ENCODE results near the gene ADIPOR1.
A peak's percentile ranks its signal among the peaks of the same experiment; 100 is the strongest.
"Not testable (repeated sequence)": the region's sequence is repeated elsewhere in the genome, so short reads cannot be mapped to it uniquely, and the experiment has no call there.

ADIPOR1 gene

DNA sequence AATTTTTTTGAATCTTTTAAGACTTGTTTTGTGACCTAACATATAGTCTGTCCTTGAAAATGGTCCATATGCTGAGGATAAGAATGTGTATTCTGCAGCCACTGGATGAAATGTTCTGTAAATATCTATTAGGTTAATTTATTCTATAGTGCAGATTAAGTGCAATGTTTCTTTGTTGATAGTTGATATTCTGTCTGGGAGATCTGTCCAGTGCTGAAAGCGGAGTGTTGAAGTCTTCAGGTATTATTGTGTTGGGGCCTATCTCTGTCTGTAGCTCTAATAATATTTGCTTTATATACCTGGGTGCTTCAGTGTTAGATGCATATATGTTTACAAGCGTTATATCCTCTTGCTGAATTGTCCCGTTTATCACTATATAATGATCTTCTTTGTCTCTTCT lies 23.4 kb downstream of the ADIPOR1 start:
- DNase-seq = no peak

- DNase-seq = no peak
Observed at GRCh38 chr1:202932476-202932875, 25.6 kb downstream of the ADIPOR1 start.

DNA sequence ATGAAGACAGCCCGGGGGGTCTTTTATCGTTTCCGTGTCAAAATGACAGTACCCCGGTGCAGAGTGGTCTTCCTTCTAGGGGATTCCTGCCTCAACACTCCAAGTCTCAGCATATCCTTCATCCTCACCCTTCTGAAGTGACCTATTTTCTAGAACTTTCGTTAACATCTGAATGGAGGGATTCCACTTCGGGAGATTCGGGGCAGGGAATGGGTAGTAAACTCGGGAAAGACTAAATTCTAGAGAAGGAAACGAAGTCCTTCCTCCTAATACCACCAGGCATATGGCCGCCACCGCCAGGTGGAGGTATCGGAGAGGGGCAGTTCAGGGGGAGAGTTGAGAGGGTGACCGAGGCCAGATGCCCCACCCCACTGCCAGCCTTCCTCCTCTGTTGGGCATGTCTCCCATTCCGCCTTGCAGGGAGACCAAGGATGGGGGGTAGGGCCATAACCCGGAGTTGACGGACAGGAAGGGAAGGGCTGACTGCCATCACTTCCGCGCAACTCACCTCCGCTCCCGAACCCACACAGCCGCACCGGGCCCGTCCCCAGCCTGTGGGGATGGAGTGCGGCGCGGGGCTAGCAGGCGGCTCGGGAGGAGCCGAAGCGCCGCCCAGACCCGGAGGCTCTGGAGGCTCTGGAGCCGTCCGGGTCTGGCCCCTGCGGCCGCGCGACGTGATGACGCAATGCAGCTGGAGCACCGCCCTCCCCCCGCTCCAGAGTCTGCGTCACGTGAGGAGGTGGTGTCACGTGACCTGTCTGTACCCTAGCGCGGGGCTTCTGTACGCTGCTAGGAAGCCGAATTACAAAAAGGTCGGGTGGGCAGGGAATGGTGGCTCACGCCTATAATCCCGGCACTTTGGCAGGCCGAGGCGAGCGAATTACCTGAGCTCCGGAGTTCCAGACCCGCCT lies 31.3 kb downstream of the ADIPOR1 start, which contains the start of gene KLHL12:
TSS of gene KLHL12 (minus strand) at position 654 of the 911 bp plus-strand sequence. CDS start 2,072 bp downstream, outside the sequence.
- peak; percentile 94 for DNase-seq

DNA sequence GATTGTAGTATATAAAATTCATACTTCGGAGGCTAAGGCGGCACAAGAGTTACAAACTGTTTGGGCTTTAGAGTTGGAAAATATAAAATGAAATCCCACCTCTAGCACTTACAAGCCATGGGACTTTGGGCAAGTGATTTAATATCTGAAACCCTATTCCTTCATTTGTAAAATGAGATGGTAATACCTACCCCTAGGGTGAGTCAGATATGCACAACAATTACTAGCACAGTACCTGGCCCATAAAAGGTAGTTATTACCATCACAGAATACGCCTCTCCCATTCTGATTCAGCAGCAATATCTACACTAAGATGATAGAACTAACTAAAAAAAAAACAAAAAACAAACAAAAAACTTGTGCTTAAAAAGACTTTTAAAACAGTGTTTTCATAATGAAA lies 34.6 kb downstream of the ADIPOR1 start:
- DNase-seq = no peak

DNA sequence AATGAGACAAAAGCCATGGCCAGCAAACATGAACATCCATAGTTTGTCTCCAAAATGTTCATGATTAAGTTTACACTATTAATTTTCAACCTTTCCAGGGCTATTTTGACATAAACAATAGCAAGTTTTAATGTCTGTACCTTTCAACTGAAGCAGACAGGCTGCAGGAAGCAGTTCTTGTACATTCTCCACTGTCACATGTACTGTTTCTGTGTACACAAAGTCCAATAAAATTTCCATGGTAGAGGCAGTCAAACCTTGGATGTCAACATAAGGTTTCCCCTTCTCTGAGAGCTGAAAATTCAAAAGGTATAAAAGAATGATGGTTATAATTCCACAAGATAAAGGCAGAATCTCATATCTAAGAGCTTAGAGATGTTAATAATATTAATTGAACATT lies 38.5 kb downstream of the ADIPOR1 start:
- no peak for DNase-seq

- DNase-seq = no peak
Observed at GRCh38 chr1:202915146-202915545, 43.0 kb downstream of the ADIPOR1 start.

DNA sequence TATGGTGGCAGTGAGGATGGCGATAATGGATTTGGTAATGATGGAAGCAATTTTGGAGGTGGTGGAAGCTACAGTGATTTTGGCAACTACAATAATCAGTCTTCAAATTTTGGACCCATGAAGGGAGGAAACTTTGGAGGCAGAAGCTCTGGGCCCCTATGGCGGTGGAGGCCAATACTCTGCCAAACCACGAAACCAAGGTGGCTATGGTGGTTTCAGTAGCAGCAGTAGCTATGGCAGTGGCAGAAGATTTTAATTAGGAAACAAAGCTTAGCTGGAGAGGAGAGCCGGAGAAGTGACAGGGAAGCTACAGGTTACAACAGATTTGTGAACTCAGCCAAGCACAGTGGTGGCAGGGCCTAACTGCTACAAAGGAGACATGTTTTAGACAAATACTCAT lies 45.6 kb downstream of the ADIPOR1 start:
- DNase-seq = not testable (repeated sequence)

DNA sequence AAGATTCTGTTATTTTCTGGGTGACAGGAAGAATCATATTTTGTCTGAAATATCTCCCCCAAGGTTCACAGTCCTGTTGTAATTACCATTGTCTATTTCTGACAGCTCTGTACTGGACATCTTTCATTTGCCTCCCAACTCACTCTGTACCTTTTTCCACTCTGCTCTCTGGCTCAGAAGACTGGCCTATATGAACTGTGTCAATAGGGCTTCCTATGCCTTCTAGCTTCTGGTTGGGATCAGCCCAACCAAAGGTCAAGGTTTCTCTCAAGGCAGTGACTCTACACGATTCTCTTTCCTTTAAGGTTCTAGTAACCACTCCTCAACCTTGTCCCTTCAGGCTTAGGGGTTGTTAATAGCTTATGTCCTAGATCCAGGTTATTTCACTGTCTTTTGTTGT lies 48.6 kb downstream of the ADIPOR1 start:
- DNase-seq = no peak

GRCh38 chr1:202908998-202909397 lies 49.1 kb downstream of the ADIPOR1 start:
- no peak for DNase-seq

DNA sequence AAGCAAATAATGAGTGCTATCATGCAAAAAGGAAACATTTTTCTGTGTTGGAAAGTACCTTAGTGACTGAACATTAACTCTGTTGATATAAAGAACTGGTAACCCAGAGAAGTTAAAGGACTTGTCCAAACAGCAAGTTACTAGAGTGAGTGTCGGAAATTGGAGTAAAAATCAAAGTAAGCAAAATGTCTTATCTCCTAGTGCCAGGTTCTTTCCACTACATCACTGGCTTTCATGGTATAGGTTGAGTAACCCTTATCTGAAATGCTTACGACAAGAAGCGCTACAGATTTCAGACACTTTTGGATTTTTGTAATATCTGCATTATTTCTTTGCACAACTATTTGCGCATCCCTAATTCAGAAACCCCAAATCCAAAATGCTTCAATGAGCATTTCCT lies 52.8 kb downstream of the ADIPOR1 start:
- DNase-seq = no peak

GRCh38 chr1:202903808-202904207 lies 54.3 kb downstream of the ADIPOR1 start:
- DNase-seq = not testable (repeated sequence)

GRCh38 chr1:202901555-202901954 lies 56.6 kb downstream of the ADIPOR1 start:
- DNase-seq = no peak

GRCh38 chr1:202892501-202892900 lies 65.6 kb downstream of the ADIPOR1 start:
- DNase-seq = no peak
